ENCODE measurements around the gene CACNA1D.

GRCh38 chr3:53799338-53799865 lies 305.0 kb downstream of the CACNA1D start:
- TF ChIP-seq CTCF (conservative IDR thresholded peaks at IDR 0.05) (no peak), ZFX (IDR thresholded peaks at IDR 0.05) (no peak)

All from C4-2B (cell line).